ENCODE measurements around the gene MCMBP. TPM values are rescaled to one million over a fixed set of nuclear protein-coding genes. Genes with fewer than 3 reads are reported as not detected.
A peak's percentile ranks its signal among the peaks of the same experiment; 100 is the strongest.
"Not testable (repeated sequence)": the region's sequence is repeated elsewhere in the genome, so short reads cannot be mapped to it uniquely, and the experiment has no call there.

The MCMBP gene
- polyA plus RNA-seq, 12 donors = 34.0 to 58.1 (median 44.4) TPM; not detected in 1

DNA sequence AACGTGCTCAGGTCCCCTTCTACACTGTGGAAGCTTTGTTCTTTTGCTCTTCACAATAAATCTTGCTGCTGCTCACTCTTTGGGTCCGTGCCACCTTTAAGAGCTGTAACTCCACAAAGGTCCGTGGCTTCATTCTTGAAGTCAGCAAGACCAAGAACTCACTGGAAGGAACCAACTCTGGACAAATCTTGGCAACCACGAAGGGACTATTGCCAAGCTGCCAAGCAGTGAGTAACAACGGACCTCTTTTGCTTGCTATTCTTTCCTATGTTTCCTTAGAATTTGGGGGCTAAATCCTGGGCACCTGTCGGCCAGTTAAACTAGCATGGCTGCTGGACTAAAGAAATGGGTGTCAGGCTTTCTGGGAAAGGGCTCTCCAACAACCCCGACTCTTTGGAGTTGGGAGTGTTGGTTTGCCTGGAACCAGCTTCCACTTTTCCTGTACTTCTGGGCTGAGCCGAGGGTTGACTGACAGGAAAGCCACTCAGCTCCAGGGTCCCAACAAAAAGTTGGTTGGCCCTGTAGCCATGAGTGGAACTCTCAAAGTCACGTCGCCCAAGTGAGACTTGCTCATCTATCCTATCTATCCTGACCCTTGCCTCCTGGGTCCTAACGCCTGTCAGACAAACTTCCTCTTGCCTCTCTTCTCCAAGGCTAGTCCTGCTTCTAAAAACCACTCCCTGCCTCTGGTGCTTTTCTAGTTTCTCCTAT lies 11.4 kb upstream of the MCMBP start:
- not testable (repeated sequence) for DNase-seq

DNA sequence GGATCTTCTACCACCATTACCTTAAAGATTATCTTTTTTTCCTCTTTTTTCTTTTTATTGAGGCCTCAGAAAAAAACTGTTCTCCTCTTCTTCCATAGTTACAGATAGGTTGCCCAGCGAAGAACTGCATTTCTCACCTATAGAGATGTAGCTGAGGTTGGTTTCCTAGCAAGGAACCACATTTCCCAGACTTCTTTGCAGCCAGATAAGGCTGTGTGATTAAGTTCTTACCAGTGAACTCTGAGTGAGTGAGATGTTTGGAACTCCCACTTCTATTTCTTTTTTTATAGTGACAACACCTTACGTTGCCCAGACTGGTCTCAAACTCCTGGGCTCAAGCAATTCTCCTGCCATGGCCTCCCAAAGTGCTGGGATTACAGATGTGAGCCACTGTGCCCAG lies 5.9 kb upstream of the MCMBP start:
- no peak for DNase-seq

DNA sequence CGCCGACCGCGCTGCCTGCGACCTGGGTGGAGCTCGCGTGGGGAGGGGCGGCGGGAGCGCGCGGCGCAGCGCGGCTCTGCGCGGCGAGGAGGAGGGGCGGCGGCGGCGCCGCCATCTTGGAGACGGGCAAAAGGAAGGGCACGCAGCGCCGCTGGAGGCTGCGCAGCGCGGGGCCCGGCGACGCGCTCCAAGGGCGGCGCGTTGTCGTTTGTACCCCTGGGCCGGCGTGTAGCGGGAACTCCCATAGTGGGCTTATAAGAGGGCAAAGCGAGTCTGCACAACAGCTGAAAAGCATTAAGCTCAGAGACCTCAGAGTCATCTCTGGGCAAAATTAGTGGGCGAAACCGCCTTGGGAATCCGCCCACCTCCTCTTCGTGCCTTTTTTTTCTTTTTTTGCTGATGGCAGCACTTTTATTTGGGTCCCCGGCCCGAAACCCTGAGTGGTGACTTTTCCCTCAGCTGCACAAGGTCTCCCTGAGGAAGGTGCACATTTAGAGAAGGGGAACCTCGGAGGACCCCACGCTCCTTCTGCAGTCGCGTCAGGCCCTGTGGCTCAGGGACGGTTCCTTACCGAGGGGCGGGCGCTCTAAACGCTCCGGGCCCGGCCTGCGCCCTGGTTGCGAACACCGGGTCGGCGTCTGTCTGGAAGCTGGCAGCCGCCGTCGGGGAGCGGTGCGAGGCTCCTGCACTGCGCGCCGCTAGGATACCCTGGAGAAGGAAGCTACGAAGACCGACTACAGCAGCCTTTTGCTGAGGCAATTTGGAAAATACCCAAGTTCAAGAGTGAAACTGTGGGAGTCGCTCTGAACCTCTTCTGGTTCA lies 428 bp upstream of the MCMBP start:
- DNase-seq = peak; percentile 91

DNA sequence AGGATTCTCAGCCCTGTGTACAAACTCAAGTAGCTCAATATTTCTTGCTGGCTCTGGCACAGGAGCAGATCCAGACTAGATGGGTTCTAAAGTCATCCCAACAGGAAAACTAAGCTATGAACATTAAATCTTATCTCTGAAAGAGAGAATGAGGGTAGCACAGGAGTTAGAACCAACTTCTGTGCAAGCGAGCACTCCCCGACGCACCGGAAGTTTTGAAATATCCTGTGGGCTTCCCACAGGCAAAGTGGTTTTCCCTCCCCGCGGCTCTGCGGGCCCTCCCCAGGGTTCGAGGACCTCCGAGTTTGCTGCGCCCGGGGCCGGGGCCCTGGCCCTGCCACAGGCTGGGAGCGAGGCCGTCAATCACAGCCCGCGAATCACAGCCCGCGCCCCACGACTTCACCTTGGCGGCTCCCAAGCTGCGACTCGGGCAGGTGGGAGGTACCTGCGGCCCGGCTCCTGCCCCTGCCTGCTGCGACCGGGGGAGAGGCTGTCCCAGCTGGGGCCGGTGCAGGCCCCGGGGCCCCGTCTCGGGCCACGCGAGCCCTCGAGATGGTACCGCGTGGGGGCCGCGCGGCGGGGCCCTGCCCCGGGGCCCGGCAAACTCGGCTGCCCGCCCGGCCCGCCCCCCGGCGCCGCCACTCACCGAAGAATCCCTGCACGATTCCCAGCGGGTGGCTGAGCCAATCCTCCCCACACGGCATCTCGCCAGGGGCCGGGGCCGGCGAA lies 598 bp downstream of the MCMBP start:
- peak; percentile 25 for DNase-seq

DNA sequence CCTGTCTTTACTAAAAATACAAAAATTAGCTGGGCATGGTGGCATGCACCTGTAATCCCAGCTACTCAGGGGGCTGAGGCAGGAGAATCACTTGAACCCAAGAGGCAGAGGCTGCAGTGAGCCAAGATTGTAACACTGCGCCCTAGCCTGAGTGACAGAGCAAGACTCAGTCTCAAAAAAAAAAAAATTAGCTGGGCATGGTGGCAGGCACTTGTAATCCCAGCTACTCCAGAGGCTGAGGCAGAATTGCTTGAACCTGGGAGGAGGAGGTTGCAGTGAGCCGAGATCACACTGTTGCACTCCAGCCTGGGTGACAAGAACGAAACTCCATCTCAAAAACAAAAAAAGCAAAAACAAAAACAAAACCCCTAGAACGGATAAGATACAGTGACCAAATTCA lies 3.2 kb downstream of the MCMBP start:
- DNase-seq = not testable (repeated sequence)

DNA sequence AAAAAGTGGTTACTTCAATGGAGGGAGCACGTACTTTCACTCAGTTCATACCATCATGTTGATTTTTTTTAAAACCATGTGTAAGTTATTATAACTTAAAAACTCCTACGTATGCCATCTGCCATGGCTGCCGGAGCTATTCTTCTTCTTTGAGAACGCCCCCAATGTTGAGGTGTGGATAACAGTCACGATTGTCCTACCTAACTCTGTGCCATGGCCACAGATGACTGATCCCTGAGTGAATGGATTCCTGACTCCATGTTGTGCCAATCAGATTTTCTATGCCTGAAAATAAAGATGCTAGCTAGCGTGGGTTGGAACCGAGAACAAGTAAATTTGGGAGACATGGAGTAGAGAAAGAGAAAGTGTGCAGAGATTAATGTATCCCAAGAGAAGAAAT lies 5.3 kb downstream of the MCMBP start:
- DNase-seq = no peak

DNA sequence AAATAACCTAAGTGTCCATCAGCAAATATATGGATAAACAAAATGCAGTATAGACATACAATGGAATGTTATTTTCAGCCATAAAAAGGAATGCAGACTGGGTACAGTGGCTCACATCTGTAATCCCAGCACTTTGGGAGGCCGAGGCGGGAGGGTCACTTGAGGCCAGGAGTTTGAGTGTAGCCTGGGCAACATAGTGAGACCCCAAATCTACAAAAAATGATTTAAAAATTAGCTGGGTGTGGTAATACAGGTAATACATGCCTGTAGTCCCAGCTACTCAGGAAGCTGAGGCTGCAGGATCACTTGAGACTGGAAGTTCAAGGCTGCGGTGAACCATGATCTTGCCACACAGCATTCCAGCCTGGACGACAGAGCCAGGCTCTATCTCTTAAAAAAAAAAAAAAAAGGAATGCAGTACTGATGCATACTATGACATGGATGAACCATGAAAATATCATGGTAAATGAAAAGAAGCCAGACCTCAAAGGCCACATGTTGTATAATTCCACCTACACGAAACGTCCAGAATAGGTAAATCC lies 6.9 kb downstream of the MCMBP start:
- DNase-seq = no peak

DNA sequence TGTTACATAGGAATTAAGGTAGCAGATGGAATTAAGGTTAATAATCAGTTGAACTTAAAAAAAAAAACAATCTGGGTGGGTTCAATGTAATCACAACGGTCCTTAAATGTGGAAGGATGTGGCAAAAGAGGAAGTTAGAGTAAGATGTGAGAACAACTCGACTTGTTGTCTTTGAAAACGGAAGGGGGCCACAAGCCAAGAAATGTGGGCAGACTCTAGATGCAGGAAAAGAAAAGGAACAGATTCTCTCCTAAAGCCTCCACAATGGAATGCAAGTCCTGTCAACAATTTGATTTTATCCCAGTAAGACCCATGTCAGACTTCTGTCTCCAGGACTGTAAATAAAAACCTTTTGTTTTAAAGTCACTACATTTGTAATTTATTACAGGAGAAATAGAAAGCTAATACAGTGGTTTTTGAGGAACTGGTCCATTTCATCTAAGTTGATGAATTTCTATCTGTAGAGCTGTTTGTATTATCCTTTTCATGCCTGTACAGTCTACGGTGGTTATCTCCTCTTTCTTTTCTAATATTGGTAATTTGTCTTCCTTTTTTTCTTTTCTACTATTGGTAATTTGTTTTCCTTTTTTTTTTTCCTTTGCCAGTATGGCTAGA lies 8.6 kb downstream of the MCMBP start:
- no peak for DNase-seq

DNA sequence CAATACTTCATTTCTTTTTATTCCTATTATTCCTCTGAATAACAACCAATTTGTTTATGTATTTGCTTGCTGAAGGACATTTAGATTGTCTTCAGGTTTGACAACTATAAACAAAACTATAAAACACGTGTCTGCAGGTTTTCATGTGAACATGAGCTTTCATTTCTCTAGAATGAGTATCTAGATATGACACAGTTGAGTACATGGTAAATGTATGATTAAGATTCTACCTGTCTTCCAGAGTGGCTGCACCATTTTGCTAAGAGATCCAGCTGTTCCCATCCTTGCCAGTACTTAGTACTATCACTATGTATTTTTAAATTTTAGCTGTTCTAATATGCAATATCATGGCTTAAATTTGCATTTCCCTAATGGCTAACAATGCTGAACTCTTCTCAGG lies 10.1 kb downstream of the MCMBP start:
- no peak for DNase-seq

DNA sequence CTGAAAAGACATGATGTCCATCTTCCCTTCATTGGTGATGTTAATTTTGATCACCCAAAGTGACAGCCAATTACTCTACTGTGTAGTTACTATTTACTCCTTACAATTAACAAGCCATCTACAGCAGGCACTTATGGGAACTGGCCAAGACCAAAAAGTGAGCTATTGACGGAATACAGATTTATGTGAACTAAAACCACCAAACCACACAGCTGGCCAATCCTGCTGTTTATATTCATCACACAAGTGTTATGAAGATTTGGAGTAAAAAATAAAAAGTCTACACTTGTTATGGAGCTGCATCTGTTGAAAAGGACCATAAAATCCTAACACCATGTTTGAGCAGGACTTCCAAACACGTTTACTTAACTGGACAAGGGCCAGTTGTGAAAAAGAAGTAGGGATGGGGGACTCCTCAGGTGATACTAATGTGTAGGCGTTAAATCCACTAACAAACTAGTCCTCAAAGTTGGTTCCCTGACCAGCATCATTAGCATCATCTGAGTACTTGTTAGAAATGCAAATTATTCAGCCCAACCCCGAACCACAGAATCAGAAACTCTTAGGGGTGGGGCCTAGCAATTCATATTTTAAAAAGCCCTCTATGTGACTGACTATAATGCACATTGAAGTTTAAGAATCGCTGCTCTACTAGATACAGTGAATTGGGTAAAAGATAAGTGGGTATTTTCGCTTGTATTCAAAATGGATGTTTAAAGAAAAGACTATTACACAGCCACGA lies 11.6 kb downstream of the MCMBP start:
- DNase-seq = no peak

DNA sequence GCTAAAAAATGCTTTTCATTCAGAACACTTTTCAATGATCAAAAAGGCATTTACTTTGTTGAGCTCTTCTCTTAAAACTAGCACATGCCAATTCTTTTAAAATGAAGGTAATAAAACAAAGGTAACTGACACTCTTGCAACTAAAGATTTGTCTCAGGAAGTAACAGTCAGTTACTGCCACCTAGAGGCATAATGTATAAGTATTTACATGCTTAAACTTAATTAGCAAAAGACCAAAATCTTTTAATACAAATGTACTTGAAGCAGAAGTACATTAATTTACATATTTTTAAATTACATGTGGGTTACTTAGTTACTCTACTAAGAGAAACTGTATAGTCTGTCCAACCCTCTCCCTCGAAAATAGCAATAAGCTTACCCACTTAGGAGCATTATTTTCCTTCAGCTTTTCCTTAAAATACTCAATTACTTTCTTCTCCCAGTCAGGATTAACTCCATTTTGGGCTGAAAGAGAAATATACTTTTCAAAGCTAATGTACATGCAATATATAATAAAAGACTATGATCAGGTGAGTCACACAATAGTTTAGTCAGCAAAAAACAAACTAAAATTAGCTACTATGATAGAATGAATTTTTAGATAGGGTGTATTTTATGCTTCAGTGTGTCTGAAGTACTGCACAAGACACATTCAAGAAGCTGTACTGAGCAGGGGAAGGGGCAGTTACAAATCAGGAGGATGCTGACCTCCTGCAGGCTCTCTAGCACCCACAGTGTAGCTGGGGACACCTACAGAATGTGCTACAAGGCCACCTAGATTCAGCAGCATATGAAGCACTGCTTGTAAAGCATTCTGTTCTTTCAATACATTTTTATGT lies 13.0 kb downstream of the MCMBP start:
- peak; percentile 14 for DNase-seq

DNA sequence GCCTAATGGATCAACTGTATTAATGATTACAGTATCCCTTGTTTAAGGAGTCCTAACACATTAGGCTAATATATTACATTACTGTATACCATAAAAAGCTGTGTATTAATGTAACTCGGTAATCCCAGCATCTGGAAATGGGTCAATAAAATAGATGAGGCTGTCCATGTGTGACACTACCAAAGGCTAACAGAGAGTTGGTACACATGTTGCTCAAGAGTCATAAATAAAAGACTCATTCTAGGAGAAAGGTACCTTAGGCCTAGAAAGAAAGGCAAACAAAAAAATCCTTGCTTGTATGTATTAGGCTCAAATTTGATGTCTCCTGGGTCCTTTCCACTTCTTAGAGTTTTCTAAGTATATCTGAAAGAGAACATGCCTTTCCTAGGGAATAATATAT lies 14.6 kb downstream of the MCMBP start:
- DNase-seq = no peak

DNA sequence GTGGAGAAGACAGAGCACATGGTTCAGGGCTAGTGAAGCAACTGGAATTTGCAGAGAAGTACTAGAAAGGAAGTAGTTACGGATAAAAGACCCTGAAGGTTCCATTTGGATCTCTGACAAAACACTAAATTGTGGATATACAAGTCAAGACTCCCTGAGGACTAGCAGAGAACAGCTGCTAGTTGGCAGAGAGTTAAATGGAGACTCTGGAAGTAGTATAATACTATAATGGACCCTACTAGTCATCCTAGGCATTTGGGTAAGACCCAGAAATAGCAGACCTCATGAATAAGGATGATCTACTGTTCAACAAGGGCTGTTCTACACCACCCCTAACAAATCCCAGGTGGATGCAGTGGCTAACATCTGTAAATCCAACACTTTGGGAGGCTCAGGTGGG lies 19.1 kb downstream of the MCMBP start:
- no peak for DNase-seq

DNA sequence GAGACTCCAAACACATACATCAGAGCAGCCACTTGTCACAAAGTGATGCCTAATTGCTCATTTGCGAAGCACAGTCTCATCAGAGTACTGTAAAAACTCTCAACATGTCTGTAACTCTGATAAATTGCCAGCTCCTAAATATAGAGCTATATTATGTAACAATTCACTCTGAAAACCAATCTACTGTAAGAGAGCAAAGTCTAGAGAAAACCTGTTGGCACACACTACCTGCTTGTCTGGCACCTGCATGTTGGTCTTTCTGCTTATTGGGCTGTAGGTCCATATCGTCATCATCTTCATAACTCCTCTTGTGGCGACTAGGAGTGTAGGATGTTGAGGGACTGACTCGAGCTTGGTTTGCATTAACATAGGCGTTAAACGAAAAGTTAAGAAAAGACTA lies 19.8 kb downstream of the MCMBP start:
- no peak for DNase-seq

DNA sequence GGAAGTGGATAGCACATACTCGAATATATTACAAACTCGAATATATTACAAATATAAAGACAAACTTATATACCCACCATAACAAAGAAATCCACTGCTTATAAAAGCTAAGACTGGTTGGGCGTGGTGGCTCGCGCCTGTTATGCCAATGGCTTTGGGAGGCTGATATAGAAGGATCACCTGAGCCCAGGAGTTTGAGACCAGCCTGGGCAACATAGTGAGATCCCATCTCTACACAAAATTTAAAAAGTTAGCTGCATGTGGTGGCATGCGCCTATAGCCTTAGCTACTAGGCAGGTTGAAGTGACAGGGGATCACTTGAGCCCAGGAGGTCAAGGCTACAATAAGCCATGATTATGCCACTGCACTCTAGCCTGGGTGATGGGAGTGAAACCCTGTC lies 20.4 kb downstream of the MCMBP start:
- DNase-seq = no peak

DNA sequence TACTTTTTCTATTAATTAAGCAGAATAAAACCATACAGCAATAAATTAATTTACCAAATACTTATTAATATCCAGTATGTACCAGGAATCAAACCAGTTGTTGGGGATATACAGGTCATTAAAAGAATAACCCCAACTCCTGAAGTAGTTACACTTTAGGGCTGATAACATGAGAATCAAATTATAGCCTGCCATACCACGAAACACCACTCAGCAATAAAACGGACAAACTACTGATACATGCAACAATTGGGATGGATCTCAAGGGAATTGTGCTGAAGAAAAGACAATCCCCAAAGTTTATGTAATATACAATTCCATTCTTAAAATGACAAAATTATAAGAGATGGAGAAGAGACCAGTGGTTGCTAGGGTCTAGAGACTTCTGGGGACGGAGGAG lies 22.7 kb downstream of the MCMBP start:
- DNase-seq = no peak

DNA sequence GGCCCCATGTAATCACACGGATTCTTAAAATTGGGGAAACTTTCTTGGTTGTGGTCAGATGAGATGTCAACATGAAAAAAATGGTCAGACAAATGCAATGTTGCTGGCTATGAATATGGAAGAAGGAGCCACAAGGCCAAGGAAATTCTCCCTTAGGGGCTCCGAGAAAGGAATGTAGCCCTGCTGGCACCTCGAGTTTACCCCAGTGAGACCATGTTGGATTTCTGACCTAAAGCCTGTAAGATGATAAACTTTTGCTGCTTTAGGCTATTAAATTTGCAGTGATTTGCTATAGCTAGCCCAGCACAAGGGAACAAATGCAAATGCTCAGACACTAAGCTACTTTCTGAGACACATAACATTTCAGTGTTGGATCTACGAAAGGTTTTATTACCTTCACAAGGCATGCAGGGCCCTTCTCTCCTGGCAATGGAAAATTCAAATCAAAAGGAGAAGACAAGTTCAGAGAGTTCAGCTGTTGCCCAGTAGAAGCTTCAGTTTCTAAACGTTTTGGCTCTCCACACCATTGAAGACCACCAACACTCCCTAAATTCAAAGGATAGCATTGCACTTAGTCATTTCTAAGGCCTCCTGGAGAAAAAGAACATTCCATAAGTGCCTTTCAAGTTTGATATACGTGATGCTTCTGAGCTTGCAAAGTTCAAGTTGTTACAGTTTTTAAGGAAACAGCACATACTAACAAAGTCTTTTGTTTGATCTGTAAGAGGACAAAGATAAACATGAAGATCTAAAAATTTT lies 23.4 kb downstream of the MCMBP start:
- no peak for DNase-seq

DNA sequence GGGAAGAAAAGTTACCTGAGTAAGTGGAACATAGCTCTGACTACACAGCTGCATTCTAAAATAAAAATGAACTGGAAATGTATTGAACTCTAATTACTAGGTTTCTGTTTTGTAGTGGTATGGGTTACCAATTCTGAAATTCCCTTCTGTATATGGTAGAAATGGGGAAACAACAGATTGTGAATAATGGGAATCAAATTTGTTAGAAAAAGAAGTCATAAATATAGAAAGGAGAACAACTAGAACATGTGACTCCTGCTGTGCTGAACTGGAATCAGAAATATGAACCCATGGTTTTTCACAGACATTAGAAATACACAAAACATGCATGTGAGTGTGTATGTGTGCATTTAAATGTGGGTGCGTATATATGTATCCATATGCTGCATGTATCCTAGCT lies 27.0 kb downstream of the MCMBP start:
- DNase-seq = no peak

DNA sequence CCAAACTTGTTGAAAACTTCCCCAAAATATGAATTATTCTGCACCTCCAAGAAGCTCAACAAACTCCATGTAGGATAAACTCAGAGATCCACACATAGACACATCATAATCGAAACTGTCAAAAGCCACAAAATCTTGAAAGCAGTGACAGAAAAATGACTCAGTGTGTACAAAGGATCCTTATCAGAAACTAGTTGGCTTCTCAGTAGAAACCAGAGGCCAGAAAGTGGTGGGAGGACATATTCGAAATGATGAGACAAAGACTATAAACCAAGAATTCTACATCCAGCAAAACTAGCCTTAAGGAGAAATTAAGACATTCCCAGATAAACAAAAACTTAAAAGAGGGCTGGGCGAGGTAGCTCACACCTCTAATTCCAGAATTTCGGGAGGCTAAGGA lies 38.5 kb downstream of the MCMBP start:
- no peak for DNase-seq

DNA sequence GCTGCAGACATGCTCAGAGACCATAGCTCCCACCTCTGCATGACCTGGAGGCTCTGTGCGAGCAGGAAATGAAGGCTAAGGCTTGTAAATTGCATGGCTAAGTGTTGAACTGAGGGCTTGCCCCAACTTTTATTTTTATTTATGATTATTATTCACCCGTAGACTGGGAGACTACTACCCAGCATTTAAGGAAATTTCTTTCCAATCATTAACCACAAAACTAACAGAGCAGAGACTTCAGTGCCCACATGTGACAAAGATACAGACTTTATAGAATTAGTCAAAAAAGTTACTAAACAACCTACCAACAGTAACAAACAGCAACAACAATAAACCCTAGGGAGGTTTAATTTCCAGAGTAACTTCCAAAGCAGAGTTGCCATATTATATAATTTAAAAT lies 39.7 kb downstream of the MCMBP start:
- no peak for DNase-seq
